ENCODE results near the gene KIAA0319L.

DNA sequence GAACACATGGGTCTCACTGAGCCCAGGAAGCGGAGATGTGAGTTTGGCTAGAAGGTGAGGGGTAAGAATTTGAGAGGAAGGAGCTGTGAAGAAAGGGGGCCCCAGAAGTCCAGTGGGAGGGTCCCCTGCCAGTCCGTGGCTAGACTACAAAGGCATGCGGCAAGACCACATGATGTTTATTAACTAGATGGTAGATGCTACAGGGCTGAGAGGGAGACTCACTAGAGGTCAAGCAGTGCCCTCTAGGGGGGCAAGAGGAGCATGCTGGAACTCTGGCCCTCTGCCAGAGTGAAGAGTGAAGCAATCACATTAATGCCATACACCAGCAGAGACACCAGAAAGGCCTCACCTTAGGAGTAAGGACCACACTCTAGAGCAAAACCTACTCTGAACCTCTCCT, 12.2 kb downstream of the KIAA0319L start:
- no peak for TF ChIP-seq POLR2A (IDR thresholded peaks at IDR 0.05)
- TF ChIP-seq, protein P1, sequence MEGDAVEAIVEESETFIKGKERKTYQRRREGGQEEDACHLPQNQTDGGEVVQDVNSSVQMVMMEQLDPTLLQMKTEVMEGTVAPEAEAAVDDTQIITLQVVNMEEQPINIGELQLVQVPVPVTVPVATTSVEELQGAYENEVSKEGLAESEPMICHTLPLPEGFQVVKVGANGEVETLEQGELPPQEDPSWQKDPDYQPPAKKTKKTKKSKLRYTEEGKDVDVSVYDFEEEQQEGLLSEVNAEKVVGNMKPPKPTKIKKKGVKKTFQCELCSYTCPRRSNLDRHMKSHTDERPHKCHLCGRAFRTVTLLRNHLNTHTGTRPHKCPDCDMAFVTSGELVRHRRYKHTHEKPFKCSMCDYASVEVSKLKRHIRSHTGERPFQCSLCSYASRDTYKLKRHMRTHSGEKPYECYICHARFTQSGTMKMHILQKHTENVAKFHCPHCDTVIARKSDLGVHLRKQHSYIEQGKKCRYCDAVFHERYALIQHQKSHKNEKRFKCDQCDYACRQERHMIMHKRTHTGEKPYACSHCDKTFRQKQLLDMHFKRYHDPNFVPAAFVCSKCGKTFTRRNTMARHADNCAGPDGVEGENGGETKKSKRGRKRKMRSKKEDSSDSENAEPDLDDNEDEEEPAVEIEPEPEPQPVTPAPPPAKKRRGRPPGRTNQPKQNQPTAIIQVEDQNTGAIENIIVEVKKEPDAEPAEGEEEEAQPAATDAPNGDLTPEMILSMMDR (IDR thresholded peaks at IDR 0.05), result no peak
